Measurements from ENCODE around the gene TMEM144.
"Not testable (repeated sequence)": the region's sequence is repeated elsewhere in the genome, so short reads cannot be mapped to it uniquely, and the experiment has no call there.

The TMEM144 gene

DNA sequence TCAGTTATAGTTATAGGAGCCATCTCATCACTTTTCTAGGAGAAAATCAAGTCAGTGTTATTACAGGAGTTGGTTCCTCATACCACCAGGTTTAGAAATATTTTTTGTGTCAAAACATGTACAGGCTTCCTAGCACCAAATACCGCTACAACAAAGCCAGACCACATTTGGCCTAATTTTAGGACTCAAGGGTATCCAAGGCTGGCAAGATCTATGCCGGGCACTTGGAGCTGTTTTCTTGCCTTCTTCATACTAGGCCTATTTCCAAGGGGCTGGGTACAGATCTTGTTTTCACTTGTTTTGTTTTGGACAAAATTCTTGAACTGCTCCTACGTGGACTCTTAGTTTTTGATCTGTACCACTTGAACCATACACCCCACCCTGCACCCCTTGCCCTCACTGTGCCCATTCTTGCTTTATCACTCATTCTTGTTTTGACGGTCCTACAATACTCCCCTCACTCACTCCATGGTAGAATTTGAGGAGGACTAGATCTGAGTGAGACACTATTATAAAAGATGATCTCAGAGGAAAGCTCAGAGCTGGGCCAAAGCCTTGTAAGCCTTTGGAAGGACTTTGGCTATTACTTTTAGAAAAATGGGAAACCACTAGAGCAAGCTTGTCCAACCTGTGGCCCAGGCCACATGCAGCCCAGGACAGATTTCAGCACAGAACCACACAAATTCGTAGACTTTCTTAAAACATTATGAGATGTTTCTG is 17.7 kb upstream of the TMEM144 start:
- DNase-seq = no peak

DNA sequence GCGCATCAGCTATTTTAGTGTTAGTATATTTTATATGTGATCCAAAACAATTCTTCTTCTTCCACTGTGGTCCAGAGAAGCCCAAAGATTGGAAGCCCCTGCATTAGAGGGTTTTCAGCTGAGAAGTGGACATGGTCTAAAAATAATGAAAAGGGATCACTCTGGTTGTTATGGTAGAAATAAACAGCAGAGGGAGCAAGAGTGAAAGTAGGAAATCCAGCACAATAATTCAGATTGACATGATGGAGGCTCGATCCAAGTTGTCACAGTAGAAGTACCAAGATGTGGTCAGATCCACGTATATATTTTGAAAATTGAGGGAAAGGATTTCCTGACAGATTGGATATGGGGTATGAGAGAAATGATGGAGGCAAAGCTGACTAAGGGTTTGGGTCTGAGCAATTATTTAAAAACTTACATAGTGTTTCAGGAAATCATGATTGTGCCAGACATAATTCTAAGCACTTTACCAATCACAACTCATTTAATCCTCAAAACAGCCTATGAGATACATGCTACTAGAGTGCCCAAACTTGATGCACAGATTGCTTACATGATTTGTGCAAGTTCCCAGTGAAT is 17.0 kb upstream of the TMEM144 start:
- no peak for DNase-seq

GRCh38 chr4:158195297-158195696 is 15.0 kb upstream of the TMEM144 start:
- DNase-seq = no peak

DNA sequence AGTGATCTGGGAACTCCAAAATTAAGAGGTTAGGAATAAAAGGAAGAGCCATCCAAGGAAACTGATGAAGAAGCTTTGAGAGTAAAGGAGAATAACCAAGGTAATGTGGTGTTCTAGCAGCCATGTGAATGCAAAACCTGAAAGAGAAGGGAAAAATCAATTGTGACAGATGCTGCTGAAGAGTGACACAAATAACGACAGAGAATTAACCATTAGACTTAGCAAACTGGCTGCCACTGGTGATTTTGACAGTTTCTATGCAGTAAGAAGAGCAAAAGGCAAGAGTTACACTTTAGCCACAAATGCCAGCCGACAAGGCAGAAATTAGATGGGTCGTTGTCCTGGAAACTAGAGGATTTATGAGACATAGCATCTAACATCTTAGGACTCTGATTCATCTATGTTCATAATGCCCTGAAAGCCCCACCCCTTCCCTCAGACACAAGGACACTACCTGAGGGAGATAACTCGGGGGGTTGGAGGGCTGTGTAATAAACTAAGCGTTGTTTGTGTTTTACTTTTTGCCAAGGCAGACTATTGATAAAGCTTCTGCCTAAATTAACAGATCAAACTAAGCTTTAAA is 13.0 kb upstream of the TMEM144 start:
- DNase-seq = no peak

GRCh38 chr4:158200214-158200613 is 10.1 kb upstream of the TMEM144 start:
- no peak for DNase-seq

DNA sequence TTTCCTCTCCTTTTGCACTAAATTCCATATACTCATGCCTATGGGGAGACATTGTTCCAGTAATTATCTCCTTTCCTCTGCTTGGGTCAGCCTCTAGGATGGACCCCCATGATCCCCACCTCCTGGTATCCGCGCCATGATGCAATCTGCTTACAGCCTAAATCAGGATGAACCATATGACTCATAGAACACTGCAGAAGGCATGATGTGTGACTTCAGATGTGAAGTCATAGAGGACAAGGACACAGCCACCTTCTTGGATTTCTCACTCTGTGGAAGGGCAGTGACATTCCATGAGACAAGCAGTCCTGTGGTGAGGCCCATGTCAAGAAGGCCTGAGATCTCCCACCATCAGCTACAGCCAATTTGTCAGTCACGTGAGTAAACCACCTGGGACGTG is 9.0 kb upstream of the TMEM144 start:
- DNase-seq = no peak

GRCh38 chr4:158201876-158202275 is 8.4 kb upstream of the TMEM144 start:
- no peak for DNase-seq

- no peak for DNase-seq
Measured at GRCh38 chr4:158202481-158202880, 7.8 kb upstream of the TMEM144 start.

GRCh38 chr4:158203436-158203835 is 6.8 kb upstream of the TMEM144 start:
- no peak for DNase-seq

GRCh38 chr4:158203929-158204328 is 6.4 kb upstream of the TMEM144 start:
- no peak for DNase-seq

DNA sequence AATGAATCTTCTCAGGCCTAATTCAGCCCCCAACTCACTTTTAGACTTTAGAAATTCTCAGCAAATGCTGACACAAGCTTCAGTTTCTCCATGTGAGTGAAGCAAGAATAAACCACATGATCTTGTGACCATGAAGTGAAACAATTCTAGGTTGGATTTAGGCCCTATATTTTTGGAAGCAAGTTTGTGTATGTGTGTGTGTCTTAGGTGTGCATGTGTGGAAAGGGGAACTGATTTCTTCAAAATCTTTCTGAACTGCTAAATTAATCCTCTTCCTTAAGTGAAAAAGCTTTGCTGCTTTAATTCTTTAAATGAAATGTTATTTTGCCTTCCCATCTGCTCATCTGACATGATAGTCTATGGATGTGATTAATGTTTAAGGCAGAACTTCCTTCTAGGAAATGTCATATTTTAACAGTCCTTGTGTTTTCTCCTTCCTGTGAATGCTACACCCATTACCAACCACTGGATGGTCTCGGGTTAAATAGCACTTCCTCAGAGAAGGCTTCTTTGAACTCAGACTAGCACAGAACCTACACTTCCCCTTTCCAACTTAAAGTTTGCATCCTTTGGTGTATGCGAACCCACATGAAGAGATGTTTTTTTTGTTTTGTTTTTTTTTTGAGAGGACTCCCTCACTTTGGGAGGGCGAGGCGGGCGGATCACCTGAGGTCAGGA is 1.2 kb upstream of the TMEM144 start:
- DNase-seq = no peak

- DNase-seq = no peak
Measured at GRCh38 chr4:158211222-158211621, 936 bp downstream of the TMEM144 start.

- no peak for DNase-seq
Measured at GRCh38 chr4:158213466-158213865, 3.2 kb downstream of the TMEM144 start.

DNA sequence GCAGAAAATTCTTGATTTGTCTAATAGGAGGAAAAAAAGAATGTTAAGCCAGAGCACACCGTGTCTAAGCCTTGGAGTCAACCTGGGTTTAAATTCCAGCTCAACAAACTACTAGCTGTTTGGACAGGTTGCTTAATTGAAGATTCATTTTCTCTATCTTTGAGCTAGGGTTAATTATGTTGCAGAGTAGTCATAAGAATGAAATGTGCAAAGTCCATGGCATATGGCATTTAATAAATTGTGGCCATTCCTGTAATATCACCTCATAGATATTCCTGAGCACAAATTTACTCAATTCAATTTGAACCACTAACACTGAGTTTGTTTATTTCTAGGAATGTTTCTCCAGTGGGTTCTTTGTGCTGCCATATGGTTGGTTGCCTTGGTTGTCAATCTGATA is 4.6 kb downstream of the TMEM144 start:
- no peak for DNase-seq

DNA sequence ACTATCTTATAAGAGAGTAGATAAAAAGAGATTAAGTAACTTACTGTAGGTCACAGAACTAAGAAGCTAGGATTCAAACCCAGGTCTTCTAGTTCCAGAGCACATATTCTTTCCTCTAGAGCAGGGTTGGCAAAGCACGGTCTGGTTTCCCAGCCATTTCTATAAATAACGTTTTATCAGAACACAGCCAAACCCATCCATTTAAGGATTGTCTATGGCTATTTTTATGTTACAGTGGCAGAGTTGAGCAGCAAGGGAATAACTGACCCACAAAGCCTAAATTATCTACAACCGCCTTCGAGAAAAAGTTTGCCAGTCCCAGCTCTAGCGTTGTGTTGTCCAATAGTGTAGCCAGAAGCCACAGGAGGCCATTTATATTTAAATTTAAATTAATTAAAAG is 7.5 kb downstream of the TMEM144 start:
- DNase-seq = no peak

DNA sequence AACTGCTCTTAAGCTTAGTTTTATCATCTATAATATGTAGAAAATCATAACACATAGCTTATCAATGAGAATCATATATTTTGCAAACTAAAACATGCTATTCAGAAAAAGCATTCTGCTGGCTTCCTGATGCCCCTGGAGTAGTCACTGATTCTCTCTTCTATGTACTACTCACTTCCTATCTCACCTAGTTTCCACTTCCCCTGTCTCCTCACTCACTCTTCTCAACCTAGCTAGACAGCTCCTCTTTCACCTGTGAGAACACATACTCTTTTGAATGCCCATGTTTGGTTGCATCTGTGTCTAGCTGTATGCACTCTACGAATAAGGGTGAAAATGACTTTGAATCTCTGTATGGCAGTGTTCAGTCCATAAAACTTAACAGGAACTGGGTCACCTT is 9.3 kb downstream of the TMEM144 start:
- no peak for DNase-seq

DNA sequence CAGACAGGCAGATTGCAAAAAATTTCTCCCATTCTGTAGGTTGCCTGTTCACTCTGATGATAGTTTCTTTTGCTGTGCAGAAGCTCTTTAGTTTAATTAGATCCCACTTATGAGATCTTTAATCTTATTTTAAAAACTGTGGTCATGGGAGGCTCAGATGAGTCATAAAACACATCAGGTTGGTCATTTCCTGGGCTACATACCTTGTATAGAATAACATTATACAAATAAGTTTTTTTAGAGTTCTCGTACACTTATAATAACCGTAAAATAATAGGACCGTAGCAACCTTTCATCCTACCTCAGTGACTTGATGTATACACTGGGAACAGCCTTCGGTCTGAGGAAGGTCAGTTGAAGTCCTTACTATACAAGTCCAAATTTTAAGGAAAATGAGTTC is 14.0 kb downstream of the TMEM144 start:
- DNase-seq = not testable (repeated sequence)

GRCh38 chr4:158224999-158225398 is 14.7 kb downstream of the TMEM144 start:
- not testable (repeated sequence) for DNase-seq

DNA sequence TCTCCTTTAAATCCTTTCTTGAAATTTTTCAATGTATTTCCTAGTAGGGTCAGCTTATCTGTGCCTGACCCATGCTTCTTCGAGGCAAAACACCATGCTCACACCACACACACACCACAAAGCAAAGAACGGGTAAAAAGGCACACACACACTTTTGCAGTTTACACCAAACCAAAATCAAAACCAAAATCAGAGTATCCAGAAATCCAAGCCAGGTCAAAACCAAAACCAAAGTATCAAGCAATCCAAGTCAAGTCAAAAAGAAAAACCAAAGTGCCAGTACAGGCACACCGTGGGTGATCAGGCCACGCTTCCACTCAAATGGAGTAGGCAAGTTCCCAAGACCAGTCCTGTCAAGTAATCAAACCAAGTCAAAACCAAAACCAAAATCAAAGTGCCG is 17.6 kb downstream of the TMEM144 start:
- not testable (repeated sequence) for DNase-seq

GRCh38 chr4:158228399-158228798 is 18.1 kb downstream of the TMEM144 start:
- DNase-seq = not testable (repeated sequence)

GRCh38 chr4:158229768-158230167 is 19.5 kb downstream of the TMEM144 start:
- no peak for DNase-seq

DNA sequence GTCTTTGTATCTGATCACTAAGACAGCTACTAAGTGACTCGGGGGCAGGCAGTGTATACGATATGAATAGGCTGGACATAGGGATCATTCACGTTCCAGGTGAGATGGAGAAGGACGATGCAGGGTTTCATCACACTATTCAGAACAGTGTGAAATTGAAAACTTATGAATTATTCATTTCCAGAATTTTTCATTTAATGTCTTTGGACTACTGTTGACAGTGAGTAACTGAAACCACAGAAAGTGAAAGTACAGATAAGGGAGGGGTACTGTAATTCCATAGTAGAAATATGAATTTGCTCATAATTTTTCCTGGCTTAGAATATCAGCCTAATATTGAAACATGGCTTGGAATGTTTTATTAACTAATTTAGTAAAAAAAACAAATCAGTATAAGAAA is 24.4 kb downstream of the TMEM144 start:
- DNase-seq = no peak

DNA sequence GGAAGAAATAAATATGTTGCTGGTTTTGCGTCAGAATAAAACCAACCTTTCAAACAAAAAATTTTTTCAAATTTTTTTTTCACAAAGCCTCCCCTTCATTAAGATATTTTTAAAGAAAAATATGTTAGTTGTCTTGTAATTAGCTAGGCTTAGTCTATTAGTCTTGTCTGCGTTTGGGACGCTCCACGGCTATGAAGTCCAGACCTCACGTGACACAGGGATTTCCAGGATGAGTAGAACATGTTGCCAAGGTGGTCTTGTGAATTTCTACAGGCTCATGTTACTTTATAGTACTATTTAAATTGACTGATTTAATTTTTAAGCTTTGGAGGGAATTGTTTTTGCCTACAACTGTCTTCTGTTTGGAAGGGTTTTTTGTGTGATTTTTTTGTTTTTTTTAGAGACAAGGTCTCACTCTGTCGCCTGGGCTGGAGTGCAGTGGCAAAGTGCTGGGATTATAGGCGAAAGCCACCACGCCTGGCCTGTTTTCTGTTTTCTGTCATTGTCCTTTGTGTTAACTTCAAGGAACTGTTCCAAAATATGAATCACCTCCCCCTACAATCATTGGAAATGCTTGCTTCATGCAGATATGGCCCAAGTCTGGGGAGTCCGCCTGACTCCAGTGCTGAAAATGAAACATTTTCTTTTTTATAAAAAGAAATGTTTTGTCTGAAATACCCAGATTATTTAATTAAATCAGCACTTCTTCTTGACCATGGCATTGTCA is 26.2 kb downstream of the TMEM144 start:
- DNase-seq = no peak
